ENCODE results near the gene TUBB2B. TPM values are rescaled to one million over a fixed set of nuclear protein-coding genes. Genes with fewer than 3 reads are reported as not detected.
A peak's percentile ranks its signal among the peaks of the same experiment; 100 is the strongest.

TUBB2B gene
- total RNA-seq, 2 donors from 2014 or later = 253 to 304 TPM

DNA sequence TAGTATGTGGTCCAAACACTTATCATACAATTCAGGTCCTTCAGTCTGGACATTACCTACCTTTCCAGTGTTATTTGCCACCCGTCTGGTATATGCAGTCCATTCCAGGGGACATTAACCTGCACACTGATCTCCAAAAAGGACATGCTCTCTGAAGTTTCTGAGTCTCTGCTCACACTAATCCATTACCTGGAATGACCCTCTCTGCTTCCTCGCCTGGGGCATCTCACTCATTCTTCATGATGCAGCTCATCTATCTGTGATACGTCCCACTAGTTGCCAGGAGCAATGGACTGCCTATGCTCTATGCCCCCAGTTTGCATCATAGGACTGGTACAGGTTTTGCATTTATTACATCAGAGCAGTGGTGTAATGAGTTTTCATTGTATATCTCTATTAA, 5.9 kb upstream of the TUBB2B start:
- H3K36me3 ChIP-seq (ENCODE audit: control insufficient read depth, insufficient read depth, low read length) = no peaks in the 10 kb centered on the region
- peaks cover 14% of the 10 kb centered on the region for H3K4me1 Mint-ChIP-seq
- H3K9ac ChIP-seq (ENCODE audit: extremely low read depth, low read length, poor library complexity, severe bottlenecking) = no peak overlapping the region
- no peaks in the 10 kb centered on the region for H3K9me3 Mint-ChIP-seq
- peaks cover 78% of the 10 kb centered on the region for H3K27me3 Mint-ChIP-seq (ENCODE audit: insufficient read depth)
- H3K27ac ChIP-seq (ENCODE audit: low read depth, low read length) = no peak overlapping the region
- WGBS, 2 experiments (ENCODE audit: insufficient coverage in 1 of 2, insufficient read length in 1 of 2) = 91 to 93% methylated on average over 3 of the region's 3 CpGs
- no peak overlapping the region for H3K27ac Mint-ChIP-seq
- H3K27me3 ChIP-seq (ENCODE audit: control insufficient read depth, insufficient read depth, low read length, poor library complexity, severe bottlenecking) = peaks cover 51% of the 10 kb centered on the region
- H3K4me1 ChIP-seq (ENCODE audit: control insufficient read depth, insufficient read depth, low read length) = peaks cover 3% of the 10 kb centered on the region
- no peak overlapping the region for H3K4me3 Mint-ChIP-seq
- no peaks in the 10 kb centered on the region for H3K9me3 ChIP-seq (ENCODE audit: control insufficient read depth, low read length)
- peak; percentile 17 for DNase-seq
- TF ChIP-seq, protein P1, sequence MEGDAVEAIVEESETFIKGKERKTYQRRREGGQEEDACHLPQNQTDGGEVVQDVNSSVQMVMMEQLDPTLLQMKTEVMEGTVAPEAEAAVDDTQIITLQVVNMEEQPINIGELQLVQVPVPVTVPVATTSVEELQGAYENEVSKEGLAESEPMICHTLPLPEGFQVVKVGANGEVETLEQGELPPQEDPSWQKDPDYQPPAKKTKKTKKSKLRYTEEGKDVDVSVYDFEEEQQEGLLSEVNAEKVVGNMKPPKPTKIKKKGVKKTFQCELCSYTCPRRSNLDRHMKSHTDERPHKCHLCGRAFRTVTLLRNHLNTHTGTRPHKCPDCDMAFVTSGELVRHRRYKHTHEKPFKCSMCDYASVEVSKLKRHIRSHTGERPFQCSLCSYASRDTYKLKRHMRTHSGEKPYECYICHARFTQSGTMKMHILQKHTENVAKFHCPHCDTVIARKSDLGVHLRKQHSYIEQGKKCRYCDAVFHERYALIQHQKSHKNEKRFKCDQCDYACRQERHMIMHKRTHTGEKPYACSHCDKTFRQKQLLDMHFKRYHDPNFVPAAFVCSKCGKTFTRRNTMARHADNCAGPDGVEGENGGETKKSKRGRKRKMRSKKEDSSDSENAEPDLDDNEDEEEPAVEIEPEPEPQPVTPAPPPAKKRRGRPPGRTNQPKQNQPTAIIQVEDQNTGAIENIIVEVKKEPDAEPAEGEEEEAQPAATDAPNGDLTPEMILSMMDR (conservative IDR thresholded peaks at IDR 0.05) = no peak
- no peak overlapping the region for H3K4me3 ChIP-seq (ENCODE audit: low read length)
- H3K36me3 Mint-ChIP-seq (ENCODE audit: low read depth) = no peaks in the 10 kb centered on the region

DNA sequence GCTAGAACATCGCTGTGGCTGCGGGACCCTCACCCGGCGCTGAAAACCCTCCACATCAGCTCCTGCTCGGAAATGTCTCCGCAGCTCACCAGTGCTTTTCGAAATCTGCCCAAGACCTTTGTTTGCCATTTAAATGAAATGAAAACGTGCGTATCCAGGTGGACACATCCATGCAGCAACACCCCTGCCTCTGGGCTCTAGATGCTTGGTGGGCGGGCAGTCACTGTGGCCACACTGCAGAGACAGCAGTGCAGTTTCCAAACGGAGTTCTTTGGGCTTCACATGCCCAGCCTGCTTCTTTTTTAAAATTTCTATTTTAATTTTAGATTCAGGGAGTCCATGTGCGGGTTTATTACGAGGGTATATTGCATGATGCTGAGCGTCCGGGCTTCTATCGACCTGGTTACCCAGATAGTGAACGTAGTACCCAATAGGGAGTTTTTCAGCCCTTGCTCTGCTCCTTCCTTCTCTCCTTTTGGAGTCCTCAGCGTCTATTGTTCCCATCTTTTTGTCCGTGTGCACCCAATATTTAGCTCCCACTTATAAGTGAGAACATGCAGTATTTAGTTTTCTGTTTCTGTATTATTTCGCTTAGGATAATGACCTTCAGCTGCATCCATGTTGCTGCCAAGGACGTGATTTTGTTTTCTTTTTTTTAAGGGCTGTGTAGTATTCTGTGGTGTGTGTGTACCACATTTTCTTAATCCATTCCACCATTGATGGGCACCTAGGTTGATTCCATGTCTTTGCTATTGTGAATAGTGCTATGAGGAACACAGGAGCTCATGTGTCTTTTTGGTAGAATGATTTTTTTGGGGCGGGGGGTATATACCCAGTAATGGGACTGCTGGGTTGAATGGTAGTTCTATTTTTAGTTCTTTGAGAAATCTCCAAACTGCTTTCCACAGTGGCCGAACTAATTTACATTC, 4.8 kb upstream of the TUBB2B start:
- peaks cover 51% of the 10 kb centered on the region for H3K27me3 ChIP-seq (ENCODE audit: control insufficient read depth, insufficient read depth, low read length, poor library complexity, severe bottlenecking)
- H3K9me3 ChIP-seq (ENCODE audit: control insufficient read depth, low read length) = no peaks in the 10 kb centered on the region
- Mint-ChIP-seq H3K4me1 (peaks cover 14% of the 10 kb centered on the region), H3K27me3 (ENCODE audit: insufficient read depth) (peaks cover 77% of the 10 kb centered on the region), H3K27ac (peak overlapping the region; percentile 4), H3K36me3 (ENCODE audit: low read depth) (no peaks in the 10 kb centered on the region), H3K4me3 (peak overlapping the region; percentile 65), H3K9me3 (no peaks in the 10 kb centered on the region)
- no peaks in the 10 kb centered on the region for H3K36me3 ChIP-seq (ENCODE audit: control insufficient read depth, insufficient read depth, low read length)
- H3K9ac ChIP-seq (ENCODE audit: extremely low read depth, low read length, poor library complexity, severe bottlenecking) = peak overlapping the region; percentile 21
- DNase-seq = no peak
- peaks cover 3% of the 10 kb centered on the region for H3K4me1 ChIP-seq (ENCODE audit: control insufficient read depth, insufficient read depth, low read length)
- TF ChIP-seq, protein P1 (conservative IDR thresholded peaks at IDR 0.05) = no peak
- H3K4me3 ChIP-seq (ENCODE audit: low read length) = peak overlapping the region; percentile 84
- 8 to 27% methylated on average over 11 to 23 of the region's 23 CpGs for WGBS, 2 experiments (ENCODE audit: insufficient coverage in 1 of 2, insufficient read length in 1 of 2)
- peak overlapping the region; percentile 99 for H3K27ac ChIP-seq (ENCODE audit: low read depth, low read length)

DNA sequence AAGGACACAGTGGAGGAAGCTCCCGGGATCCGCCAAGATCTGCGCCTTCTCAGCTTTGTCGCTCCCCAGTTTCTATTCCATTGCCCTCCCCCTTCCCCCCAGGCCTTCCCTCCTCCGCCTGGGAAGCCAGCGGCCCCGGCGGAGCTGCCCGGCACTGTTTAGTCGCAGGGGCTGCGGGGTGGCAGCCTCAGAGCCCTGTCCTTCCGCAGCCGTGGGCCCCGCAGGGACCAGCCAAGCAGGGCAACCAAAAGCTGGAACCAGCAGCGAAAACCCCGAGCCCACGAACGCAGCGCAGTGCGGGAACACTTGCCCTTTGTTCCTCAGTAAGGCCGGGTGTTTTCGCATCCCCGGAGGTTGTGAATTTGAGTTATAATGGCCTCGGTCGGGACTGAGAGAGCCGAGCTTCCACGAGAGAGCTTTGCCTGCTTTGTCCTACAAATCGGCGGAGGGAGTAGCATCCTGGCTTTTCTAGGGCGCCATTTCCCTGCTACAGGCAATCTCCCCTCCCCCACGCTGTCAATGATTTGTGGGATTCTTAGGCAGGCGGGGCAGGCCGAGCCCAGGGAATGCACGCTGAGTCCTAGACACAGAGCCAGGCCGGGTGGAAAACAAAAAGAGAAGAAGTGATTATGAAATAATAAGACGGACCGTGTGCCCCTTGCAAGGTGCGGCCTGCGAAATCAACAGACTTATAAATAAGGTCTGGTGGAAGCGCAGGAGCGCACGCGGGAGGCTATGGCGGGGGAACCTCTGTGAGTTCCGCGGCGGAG, 4.0 kb upstream of the TUBB2B start:
- Histone ChIP-seq H3K9ac (ENCODE audit: extremely low read depth, low read length, poor library complexity, severe bottlenecking) (peak overlapping the region; percentile 21), H3K36me3 (ENCODE audit: control insufficient read depth, insufficient read depth, low read length) (no peaks in the 10 kb centered on the region), H3K27me3 (ENCODE audit: control insufficient read depth, insufficient read depth, low read length, poor library complexity, severe bottlenecking) (peaks cover 51% of the 10 kb centered on the region), H3K27ac (ENCODE audit: low read depth, low read length) (peak overlapping the region; percentile 99), H3K4me1 (ENCODE audit: control insufficient read depth, insufficient read depth, low read length) (peaks cover 3% of the 10 kb centered on the region), H3K4me3 (ENCODE audit: low read length) (peak overlapping the region; percentile 84), H3K9me3 (ENCODE audit: control insufficient read depth, low read length) (no peaks in the 10 kb centered on the region)
- Mint-ChIP-seq H3K9me3 (no peaks in the 10 kb centered on the region), H3K36me3 (ENCODE audit: low read depth) (no peaks in the 10 kb centered on the region), H3K27ac (peak overlapping the region; percentile 4), H3K4me3 (peak overlapping the region; percentile 65), H3K4me1 (peaks cover 16% of the 10 kb centered on the region), H3K27me3 (ENCODE audit: insufficient read depth) (peaks cover 75% of the 10 kb centered on the region)
- WGBS, 2 experiments (ENCODE audit: insufficient coverage in 1 of 2, insufficient read length in 1 of 2) = 0 to 1% methylated on average over 26 to 47 of the region's 47 CpGs
- peak; percentile 92 for DNase-seq
- TF ChIP-seq, protein P1 (conservative IDR thresholded peaks at IDR 0.05) = no peak
